GM19397 (cell line): ENCODE measurements around the gene ERAL1.
"Not testable (repeated sequence)": the region's sequence is repeated elsewhere in the genome, so short reads cannot be mapped to it uniquely, and the experiment has no call there.

Experiments
- ATAC-seq: cut with Tn5 transposase; IDR thresholded peaks from one replicate; pipeline ENCODE4 v1.9.1; 2021; ENCODE audit warnings: mild to moderate bottlenecking, moderate library complexity; ENCODE audit not compliant: unreplicated experiment

ERAL1 gene

GRCh38 chr17:28897769-28898526, 43.1 kb downstream of the ERAL1 start:
- no peak for ATAC-seq

GRCh38 chr17:28898527-28898955, 43.7 kb downstream of the ERAL1 start:
- ATAC-seq: no peak

GRCh38 chr17:28899212-28899815, 44.5 kb downstream of the ERAL1 start:
- ATAC-seq: no peak

- ATAC-seq: no peak
Observed at GRCh38 chr17:28900986-28901726, 46.3 kb downstream of the ERAL1 start.

GRCh38 chr17:28901866-28902818, 47.3 kb downstream of the ERAL1 start:
- ATAC-seq: peak; percentile 45

- peak; percentile 86 for ATAC-seq
Observed at GRCh38 chr17:28902819-28903545, 48.2 kb downstream of the ERAL1 start, which contains the start of gene DHRS13. Gene DHRS13, minus strand, starts transcription at chr17:28903079. Its CDS starts 135 bp downstream, at chr17:28902944.

GRCh38 chr17:28903546-28903841, 48.7 kb downstream of the ERAL1 start:
- ATAC-seq: not testable (repeated sequence)

- ATAC-seq: no peak
Observed at GRCh38 chr17:28904800-28905199, 50.0 kb downstream of the ERAL1 start.

GRCh38 chr17:28906276-28906675, 51.5 kb downstream of the ERAL1 start:
- no peak for ATAC-seq

- ATAC-seq: no peak
Observed at GRCh38 chr17:28906706-28907438, 52.1 kb downstream of the ERAL1 start.

GRCh38 chr17:28907709-28908475, 53.1 kb downstream of the ERAL1 start:
- no peak for ATAC-seq

GRCh38 chr17:28908640-28909167, 53.9 kb downstream of the ERAL1 start:
- no peak for ATAC-seq

- no peak for ATAC-seq
Observed at GRCh38 chr17:28910534-28910933, 55.7 kb downstream of the ERAL1 start.
